GM15510 (cell line): ENCODE data around the gene ATE1.

ENCODE experiments used
- POLR2A ChIP-seq: IDR thresholded peaks from 3 replicates; pipeline ENCODE4 v1.6.1; 2011; ENCODE audit warnings: borderline replicate concordance; ENCODE audit not compliant: insufficient read length; ENCODE audit errors: extremely low read depth

The ATE1 gene

DNA sequence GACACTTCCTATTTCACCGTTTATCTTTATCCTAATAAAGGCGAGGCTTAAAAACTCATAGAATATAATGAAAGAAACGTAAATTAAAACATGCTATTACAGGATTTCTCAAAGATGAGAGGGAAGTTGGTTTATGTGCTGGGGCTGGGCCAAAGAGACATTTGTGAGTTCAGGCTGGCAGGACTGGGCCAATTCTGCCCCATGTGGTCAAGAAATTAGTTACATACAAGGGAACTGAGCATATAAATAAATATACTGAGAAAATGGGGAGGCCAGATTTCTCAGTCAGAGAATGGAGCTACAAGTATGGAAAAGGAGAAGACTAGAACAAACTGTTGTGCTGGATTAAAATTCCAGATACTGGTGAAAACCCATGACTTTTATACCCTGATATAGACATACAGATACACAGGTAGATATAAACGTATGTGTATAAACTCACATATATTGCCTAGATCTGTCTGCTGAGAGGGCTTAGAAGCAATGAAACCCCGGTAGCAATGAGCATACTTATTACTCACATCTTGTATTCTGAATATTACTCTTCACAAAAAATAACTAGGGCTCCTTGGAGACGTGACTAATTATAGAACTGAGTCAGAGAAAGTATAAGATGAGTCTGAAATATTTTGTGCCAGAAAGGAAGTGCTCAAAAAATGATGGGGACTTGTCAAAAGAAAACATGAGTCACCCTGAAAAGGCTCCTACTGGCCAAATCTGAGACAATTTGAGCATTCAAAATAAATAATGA lies 173.9 kb downstream of the ATE1 start:
- no peak for TF ChIP-seq POLR2A

DNA sequence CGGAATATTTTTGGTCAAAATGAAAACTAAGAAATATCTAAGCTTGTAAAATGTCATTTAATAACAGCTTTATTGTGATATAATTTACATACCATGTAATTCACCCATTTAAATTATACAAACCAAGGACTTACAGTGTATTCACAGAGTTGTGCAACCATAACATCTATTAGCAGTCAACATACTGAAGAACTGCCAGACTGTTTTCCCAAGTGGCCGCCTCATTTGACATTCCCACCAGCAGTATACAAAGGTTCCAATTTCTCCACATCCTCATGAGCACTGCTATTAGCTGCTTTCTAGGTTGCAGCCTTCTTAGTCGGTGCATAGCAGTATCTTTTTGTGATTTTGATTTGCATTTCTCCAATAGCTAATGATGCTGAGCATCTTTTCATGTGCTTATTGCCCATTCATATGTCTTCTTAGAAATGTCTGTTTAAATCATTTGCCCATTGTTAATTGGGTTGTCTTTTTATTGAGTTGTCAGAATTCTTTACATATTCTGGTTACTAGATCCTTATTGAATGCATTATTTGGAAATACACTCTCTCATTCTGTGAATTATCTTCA lies 176.6 kb downstream of the ATE1 start:
- no peak for TF ChIP-seq POLR2A

DNA sequence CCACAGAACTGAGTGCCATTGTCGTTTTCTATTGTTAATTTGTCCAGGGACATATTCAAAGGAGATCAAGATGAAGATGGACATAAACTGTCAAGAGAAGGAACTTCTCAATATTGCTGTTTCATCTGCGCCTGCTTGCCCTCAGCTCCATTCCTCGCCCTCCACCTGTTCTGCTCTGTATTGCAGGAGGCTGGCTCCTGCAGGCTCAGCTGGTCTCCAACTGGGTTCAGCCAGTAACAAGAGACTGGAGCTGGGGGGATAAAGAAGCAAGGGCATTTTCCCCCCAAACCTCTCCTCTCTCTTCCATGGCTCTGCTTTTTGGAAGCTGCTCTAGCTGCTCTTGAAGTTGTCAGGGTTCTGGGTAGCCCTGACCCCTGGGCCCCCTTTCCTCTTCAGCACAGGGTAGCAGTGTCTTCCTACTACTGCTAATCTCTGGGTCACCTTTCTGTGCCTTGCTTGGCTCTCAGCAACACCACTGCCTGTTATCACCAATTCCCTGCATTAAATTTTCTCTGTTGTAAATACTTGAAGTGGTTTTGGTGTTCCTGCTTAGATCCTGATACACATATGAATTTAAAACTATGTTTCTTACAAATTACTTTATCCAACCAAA lies 180.6 kb downstream of the ATE1 start:
- TF ChIP-seq POLR2A: no peak

DNA sequence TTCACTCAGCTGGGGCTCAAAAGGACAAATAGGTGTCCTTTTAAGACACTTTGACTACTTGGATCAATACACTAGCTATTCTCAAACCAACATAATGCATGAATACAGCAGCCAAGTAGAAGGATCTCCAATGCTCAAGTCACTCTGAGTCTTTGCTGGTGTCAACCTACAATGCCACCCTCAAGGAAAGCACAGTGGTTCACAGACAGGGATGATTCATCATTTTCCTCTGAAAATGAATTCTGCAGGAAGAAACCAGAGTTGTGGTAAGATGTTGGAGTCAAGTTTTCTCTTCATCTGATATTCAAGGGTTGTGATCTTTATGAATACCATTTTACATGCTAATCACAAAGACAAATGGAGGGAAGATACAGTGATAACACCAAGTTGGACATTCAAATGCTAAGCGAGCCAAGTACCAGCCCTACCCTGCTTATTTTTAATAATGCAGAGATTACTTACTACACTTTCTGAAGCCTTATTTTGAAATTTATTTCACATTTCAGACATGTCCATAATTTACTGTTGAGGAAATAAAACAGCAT lies 186.5 kb downstream of the ATE1 start:
- no peak for TF ChIP-seq POLR2A

DNA sequence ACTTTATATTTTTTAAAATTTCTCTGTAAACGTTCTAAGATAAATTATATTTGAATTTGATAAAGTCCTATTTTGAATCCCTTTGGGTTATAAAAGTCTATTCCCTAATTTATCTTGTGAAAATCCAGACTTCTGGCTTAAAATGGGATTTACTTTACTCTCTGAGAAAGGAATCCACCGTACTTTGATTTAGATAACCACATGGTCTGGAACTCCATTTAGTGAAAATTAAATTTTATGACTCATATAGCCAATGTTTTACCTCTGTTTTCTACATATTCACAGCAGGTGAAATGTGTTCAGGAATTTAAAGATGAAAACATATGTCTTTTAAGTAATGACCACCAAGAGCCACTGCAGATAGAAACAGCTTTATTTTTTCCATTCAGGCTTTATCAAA lies 187.8 kb downstream of the ATE1 start:
- no peak for TF ChIP-seq POLR2A

DNA sequence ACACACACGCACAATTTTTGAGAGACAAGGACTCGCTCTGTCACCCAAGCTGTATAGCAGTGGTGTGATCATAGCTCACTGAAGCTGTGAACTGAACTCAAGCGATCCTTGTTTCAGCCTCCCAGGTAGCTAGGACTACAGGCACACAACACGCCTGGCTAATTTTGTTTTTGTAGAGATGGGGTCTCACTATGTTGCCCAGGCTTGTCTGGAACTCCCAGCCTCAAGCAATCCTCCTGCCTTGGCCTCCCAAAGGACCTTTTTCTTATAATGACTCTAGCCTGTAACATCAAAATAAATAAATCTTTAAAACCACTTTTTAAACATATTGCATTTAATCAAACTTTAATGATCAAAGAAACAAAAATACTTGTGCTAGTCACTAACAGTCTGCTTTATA lies 188.7 kb downstream of the ATE1 start:
- no peak for TF ChIP-seq POLR2A

DNA sequence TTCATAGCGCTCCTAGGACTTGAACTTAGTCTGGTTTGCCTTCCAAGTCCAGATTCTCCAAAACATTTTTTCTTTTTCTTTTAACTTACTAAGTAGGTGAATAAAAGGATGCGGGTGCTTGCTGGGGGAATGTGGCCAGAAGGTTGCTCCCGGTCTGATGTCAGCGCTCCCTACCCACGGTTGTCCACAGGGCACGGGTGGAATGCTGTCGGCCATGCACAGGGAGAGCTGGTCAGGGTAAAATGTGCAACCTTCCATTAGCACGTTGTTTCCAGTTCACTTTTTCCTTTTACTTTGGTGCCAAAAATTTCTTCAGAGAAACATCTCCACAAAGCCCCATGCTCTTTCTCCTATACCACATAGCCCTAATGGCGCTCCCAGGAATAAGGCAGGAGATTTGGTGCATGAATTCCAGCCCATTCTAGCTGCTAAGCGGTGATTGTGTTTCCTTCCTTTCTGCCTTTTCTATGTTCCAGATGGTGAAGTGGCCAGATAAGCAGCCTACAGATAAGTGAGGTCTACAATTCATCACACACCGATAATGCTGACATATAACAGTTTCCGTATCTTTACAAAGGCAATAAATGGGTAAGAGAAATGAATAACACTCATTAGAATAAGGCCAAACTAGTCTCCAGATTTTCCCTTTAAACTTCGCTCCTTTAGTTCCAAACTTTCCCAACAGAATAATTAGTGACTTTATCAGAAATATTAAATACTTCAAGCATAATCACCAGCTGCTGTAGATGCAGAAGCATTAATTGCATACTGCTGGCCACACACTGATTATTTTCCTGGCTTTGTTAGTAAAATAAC lies 191.3 kb downstream of the ATE1 start:
- no peak for TF ChIP-seq POLR2A

DNA sequence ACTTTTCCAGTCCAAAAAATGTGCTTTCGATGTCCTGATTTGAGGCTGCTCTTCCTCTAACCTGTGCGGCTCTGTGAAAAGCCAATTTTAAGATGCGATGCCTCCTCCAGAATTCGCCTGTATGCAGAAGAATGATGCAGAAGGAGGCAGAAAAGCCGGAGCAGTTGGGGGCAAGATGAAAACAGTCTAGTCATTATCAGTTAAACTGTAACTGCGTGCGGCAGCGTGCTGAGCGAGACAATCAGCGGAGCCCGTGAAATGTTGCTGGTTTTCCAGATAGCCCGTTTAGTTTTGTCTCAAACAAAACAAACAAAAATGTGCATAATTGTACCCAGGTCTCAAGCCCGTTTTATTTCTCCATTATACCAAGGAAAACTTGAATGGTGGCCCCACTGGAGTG lies 192.6 kb downstream of the ATE1 start:
- no peak for TF ChIP-seq POLR2A

DNA sequence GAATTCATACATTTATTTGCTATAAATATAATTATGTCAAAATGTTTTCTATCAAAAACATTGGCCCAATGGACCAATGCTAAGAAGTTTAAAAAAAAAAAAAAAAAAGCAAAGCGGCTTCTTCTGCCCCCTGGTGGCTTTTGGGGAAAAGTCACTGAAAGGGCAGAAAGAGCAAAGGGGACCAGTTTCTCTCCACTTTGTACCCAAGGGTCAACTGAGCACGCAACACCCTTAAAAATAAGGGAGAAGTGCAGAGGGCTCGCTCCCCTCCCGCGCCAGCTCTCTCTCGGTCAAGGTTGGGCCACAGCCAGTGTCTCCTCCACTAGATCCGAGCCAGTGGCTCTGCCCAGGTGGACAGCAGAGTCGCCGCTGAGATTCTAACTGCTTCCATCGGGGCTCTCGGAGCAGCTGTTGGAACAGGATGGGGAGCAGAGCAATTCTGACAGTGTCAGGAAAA lies 193.2 kb downstream of the ATE1 start:
- no peak for TF ChIP-seq POLR2A

DNA sequence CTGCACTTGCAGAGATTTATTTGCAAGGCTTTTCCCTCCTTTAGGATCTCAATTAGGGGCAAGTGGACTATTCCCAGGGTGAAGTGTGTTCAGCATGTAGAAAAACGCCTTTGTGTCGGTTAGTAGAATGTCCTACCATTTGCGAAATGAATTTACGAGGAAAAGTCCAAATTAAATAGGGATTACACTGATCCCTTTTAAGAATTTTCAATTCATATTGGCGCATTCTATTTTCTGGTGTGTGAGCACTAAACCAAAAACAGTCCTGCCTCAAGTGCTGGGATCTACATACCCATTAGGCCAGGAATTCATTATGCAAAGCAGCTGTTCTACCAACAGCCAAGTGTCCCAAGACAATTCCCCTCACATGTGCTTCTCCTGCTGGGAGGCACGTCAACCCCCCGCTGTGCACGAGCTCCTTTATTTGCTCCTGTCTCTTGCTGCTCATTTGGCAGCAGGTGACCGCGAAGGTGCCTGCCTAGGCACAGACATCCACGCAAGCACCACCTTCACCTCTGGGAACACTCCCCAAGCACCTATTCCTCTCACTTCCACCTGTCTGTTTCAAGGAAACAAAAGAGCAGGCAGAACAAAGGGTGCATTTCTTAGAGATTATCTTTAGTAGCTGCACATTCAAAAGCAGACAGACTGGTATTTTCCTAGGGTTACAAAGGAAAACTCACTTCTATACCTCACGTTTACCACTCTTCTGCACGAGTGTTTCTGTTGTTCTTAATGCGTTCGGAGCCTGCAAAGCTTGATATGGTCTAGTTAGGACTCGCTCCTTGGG lies 195.0 kb downstream of the ATE1 start:
- TF ChIP-seq POLR2A: no peak

DNA sequence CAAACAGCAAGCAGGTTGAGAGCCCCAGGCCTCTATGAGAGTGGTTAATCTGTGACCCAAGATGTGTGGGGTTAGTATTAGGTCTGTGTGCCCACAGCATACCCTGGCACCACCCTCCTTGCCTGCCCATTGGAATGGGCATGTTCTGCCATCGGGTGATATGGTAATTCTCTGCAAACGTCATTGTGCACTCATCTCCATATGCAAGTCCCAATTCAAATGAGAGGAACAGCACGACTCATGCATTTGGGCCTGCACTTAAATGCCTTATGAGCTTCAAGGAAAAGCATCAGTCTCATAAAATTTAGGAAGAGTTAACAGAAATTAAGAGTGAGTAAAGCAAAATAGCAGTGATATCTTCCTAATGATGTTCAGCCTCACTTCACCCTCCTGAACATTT lies 195.7 kb downstream of the ATE1 start:
- TF ChIP-seq POLR2A: no peak

DNA sequence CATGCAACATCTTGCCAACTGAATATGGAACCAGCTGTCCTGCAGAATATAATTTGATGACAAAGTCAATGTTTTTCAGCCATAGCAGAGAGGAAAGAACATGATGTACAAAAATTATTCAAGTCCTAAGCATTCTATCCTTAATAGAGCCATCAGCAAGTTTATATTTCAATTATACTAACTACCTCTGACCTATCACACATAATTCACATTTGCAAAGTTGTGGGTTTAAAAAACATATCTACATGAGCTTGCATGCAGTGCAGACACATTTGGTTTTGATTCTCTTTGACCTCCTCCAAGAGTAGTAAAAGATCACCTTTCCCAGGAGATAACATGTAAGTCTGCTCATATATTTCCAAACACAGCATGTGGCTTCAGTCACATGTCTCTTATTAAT lies 203.5 kb downstream of the ATE1 start:
- TF ChIP-seq POLR2A: no peak

DNA sequence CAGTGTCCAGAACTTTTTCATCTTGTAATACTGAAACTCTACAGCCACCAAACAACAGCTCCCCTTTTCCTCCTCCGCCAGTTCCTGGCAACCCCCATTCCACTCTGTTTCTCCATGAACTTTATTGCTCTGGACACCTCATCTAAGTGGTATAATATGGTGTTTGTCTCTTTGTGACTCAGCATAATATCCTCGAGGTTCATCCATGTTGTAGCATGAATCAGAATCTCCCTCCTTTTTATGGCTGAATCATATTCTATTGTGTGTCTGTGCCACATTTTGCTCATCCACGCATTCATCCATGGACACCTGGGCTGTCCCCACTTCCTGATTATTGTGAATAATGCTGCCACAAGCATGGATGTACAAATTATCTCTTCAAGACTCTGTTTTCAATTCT lies 205.2 kb downstream of the ATE1 start:
- TF ChIP-seq POLR2A: no peak

DNA sequence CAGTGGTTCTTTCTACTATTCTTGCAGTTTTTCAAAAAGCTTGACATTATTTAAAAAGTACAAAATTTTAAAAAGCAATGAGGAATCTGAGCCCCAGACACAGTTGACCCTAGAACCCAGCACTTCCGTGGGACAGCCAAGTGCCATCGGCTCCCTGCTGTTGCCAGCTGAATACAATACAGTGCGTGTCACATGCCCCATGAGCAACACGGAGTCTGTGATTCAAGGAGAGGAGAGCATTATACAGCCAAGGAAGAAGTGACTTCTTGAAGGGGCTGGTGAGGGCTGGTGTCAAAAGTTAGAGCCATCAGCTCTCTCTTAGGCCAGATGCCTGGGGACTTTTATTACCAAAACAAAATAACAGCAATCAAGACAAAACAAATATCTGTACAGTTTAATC lies 206.6 kb downstream of the ATE1 start:
- TF ChIP-seq POLR2A: no peak

DNA sequence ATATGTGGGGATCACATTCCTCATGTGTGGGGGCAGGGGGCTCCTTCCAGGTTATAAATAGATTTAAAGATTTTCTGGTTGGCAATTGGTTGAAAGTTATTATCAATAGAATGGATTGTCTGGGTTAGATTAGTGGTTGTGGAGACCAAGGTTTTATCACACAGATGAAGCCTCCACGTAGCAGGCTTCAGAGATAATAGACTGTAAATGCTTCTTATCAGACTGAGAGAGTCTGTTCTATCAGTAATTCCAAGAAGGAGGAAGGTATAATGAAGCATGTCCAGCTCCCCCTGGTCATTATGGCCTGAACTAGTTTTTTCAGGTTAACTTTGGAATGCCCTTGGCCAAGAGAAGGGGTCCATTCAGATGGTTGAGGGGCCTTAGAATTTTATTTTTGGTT lies 211.9 kb downstream of the ATE1 start:
- TF ChIP-seq POLR2A: no peak

DNA sequence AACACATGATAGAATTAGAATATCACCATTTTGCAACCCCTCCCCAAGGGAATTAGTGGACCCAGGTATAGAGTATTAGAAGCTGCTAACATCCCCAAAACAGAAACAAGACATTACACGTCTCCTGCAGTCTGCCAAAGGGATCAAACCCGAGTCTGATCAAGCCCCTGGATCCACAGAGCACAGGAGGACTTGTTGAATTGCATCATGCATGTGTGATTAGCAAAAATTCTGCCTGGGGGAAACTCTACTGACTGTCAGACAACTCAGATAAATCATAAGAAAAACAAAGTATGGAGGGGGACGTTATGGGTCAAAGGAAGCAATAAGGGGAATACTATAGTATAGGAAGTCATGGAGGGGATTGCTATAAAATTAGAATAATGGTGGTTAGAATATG lies 212.8 kb downstream of the ATE1 start:
- TF ChIP-seq POLR2A: no peak
